A549 treated with dexamethasone at 1 μM for 4 hours (cell line): ENCODE measurements around the gene CLIP3. TPM values are rescaled to one million over a fixed set of nuclear protein-coding genes. Genes with fewer than 3 reads are reported as not detected.

Experiments
- total RNA-seq: library from RNA; stranded (reverse); fragments of 200-300 nt; extraction: Qiagen RNA extraction; gene quantifications from 5 replicates; pipeline ENCODE4 v1.2.3, GENCODE V29; 2022

The CLIP3 gene, protein sequence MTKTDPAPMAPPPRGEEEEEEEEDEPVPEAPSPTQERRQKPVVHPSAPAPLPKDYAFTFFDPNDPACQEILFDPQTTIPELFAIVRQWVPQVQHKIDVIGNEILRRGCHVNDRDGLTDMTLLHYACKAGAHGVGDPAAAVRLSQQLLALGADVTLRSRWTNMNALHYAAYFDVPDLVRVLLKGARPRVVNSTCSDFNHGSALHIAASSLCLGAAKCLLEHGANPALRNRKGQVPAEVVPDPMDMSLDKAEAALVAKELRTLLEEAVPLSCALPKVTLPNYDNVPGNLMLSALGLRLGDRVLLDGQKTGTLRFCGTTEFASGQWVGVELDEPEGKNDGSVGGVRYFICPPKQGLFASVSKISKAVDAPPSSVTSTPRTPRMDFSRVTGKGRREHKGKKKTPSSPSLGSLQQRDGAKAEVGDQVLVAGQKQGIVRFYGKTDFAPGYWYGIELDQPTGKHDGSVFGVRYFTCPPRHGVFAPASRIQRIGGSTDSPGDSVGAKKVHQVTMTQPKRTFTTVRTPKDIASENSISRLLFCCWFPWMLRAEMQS
- 0.67 to 0.99 TPM (median 0.74 TPM) in 5 replicates for total RNA-seq

DNA sequence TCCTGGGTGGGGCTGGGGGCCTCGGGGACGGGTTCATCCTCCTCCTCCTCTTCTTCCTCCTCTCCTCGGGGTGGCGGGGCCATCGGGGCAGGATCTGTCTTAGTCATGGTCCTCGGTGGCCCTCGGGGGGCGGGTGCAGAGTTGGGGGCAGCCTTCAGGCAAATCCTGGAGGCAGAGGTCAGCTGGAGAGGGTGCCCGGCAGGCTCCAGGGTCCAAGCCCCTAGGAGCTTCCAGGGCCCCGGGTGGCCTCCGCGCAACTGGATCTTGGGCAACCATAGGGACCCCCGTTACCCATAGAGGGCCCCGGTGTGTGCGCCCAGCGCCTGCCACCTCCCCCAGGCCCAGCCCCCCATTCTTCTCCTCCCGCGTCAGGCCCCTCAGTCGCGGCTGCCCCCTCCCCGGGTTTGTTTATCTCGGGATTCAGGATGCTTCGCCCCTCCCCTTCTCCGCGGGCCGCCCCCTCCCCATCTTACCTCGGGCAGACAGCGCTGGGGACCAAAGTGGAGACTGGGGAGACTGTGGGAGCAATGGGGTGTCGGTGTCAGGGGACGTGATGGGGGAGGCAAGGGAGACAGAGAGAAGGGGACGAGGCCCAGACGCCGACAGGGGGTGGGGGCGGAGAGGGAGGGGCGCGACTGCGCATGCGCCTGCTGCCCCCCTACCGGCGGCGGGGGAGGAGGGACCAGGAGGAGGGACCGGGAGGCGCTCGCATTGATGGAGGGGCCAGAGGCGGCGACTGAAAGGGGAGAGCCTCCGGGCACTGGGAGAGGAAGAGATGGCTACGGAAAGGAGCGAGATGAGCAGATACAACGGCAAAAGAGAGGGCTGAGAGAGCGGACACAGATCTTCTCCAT is at the start of gene CLIP3:
Gene CLIP3, minus strand, starts transcription at position 623 of the 854 bp plus-strand sequence. Its CDS starts 516 bp downstream, at position 107.

DNA sequence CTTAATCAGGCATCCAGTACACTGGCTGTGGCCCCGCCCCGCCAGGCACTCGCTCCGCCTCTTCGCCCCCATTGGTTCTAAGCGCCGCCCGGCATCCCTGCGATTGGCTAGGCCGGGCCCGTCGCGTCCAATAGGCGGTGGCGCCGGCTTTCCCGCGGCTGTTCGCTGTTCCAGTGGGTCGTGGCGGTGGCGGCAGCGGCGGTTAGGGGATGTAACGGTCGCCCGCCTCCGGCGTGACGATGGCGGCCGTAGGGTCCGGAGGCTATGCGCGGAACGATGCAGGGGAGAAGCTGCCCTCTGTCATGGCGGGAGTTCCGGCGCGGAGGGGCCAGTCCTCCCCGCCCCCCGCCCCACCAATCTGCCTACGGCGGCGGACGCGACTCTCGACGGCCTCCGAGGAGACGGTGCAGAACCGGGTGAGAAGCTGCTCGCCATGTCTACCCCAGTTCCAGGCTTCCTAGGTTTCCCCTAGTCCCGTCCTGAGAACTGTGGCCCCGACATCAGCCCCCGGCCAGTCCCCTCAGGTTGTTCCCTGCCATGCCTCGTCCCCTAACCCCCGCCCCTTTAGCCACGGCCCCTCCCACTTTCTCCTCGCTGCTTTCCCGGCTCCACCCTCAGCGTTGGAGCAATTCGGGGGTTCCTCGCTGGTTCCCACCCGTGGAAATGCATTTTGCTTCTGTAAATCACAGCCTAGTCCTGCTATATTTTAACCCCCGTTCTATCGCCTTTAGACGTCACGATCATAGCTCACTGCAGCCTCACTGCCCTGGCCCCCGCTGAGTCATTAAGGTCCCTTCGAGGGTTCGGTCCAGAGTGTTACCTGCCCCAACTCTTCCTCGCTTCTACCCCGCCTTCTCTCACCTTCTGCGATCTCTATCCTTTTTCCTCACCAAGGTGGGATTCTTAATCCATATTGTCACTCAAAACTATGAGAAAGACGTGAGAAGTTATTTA is 22.3 kb upstream of the CLIP3 start, which contains the start of gene WDR62:
Gene WDR62, plus strand, starts transcription at position 165 of the 954 bp plus-strand sequence. Its CDS starts 75 bp downstream, at position 240.

DNA sequence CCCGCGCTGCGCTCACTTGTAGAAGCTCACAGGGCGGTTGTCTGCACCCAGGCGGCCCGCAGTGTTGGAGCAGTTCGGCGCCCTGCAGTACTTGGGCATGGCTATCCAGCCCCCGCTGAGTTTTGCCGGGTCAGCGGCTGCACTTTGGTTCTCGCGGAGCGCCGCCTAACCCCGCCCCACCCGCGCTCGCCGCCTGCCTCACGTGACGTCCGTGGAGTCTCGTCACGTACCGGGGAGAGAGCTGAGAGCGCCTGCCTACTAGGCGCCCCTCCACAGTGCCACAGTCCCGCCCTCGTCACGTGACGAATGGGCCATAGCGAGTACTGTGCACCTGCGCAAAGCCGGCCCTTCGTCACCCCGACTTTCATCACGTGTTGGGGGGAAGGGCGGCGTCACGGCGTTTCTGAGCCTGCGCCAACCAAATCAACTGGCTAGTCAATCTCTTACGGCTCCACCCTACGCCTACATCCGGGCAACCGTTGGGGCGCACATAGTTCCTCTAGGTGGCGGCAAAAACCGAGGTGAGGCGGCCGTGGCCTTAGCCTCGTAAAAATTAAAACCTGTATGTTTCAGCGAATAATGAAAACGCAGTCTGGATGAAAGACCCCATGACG is 21.6 kb upstream of the CLIP3 start, which contains the start of gene THAP8:
Gene THAP8, minus strand, starts transcription at position 167 of the 614 bp plus-strand sequence. Its CDS starts 68 bp downstream, at position 99.

DNA sequence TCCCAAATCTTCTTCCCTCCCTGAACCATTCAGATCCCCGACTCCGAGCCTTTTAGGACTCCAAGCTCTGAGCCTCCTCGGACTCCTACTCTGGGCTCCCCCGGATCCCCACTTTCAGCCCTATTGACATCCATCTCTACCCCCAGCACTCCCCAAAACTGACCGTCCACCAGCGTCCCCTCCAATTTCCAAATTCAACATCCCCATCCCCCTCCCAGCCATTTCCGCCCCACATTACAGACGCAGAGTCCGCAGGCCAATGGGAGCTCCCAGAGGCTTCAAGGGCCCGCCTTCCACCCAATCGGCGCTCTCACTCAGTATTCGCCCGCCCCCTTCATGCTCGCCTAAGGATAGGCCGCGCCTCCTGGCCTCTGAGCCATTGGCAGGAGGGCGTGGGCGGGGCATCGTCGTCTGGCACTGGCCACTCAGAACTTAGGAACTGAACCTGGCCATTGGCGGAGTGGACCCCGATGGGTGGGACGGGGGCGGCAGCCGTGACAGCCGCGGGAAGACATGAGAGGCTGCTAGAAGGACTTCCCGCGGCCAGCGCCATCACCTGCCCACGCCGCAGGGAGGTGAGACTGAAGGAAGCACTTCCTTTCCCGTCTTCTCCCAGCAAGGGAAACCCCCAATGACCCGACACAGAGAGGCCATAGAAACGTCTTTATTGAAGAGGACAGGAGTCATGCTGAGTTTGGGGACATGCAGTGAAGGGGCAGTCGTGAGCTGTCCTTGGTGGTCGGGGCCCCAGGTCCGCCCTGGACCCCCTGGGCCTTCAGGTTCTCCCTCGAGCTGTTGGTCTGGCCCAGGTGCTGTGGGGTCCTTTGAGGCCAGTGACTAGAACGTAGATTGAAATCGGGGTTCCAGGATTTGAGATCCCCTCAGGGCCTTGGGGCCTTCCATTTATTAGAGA is 18.4 kb downstream of the CLIP3 start, which contains the start of gene ALKBH6:
Gene ALKBH6, minus strand, starts transcription at position 202 of the 913 bp plus-strand sequence. CDS start 816 bp downstream, outside the sequence.

DNA sequence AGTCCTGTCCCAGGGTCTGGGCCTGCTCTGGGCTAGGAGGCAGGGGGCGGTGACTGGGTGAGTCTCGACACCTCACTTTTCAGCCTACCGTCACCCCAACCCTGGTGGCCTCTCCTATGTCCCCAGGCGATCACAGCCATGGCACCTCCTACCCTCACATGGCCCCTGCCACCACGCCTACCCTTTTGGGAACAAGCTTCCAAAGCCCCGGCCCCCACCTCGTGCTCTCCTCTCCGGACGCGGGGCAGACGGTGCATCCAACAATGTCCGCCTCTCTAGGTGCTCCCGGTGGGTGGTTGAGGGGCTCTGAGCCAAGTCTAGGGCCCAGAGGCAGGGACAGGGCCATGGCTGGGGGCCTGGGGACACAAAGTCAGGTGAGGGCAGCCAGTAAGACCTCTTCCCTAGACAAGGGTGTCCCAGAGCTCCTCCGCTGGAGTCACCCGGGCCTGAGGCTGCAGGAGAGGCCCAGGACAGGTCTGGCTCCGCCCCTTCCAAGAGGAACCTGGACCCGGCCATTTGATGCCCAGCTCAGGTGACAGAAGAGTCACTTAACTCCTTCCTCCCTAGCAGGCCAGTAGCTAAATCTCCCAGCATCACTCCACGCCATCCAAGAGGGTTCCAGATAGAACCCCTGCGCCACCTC is 24.2 kb downstream of the CLIP3 start, which contains the start of gene SYNE4:
Gene SYNE4, minus strand, starts transcription at position 478 of the 643 bp plus-strand sequence. Its CDS starts 132 bp downstream, at position 346.

DNA sequence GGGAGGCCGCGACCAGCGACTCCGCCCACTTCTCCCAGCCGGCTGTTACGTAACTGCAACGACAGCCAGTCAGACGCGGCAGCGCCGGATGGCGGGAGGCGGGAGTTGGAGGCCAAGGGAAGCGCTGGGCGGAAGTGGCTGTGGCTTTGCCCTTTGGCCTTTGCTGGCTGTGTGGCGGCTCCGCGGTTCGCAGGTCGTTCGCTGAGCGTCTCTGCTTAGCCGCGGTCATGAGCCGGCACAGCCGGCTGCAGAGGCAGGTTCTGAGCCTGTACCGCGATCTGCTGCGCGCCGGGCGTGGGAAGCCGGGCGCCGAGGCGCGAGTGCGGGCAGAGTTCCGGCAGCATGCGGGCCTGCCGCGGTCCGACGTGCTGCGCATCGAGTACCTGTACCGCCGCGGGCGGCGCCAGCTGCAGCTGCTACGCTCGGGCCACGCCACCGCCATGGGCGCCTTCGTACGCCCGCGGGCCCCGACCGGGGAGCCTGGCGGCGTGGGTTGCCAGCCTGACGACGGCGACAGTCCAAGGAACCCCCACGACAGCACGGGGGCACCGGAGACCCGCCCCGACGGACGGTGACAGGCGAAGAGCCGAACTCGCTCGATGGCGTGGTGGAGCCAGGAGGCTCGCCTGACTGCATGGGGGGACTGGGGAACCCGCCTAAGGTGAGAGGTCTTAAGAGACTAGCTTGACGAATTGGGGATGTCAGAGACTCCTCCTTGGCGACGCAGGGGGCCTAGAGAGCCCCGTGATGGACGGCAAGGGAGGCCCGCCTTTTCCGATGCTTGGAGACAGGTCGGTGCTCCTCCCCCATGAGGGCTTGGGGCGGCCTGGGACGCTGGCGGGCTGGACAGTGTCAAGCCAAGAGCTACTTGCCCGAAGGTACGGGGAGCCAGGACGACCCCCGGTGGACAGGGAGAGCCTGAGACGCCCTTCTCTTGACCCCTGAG is 37.4 kb downstream of the CLIP3 start, which contains the start of gene SDHAF1:
Gene SDHAF1, plus strand, starts transcription at position 141 of the 946 bp plus-strand sequence. Its CDS starts 87 bp downstream, at position 228.

Other genes starting within 250 kb of the CLIP3 start
- gene PRODH2, start 220.0 kb downstream of the CLIP3 start, total RNA-seq = 0.12 to 0.46 TPM (median 0.16 TPM) in 5 replicates
- 0.38 to 0.70 TPM (median 0.45 TPM) in 5 replicates for gene NPHS1, start 180.4 kb downstream of the CLIP3 start, total RNA-seq
- gene KIRREL2, start 176.0 kb downstream of the CLIP3 start, total RNA-seq = 0.37 to 0.65 TPM (median 0.52 TPM) in 5 replicates
- gene APLP1, start 164.3 kb downstream of the CLIP3 start, total RNA-seq = 71.0 to 103 TPM (median 96.5 TPM) in 5 replicates
- gene NFKBID, start 132.3 kb downstream of the CLIP3 start, total RNA-seq = 3.5 to 6.3 TPM (median 5.9 TPM) in 5 replicates
- gene HCST, start 130.3 kb downstream of the CLIP3 start, total RNA-seq = 0.15 to 0.47 TPM (median 0.32 TPM) in 4 of 5 replicates, not detected in the other
- not detected in 5 replicates for gene TYROBP, start 124.6 kb downstream of the CLIP3 start, total RNA-seq
- gene LRFN3, start 96.5 kb downstream of the CLIP3 start, total RNA-seq = 13.2 to 27.6 TPM (median 23.1 TPM) in 5 replicates
- 32.4 to 43.7 TPM (median 41.9 TPM) in 5 replicates for gene SDHAF1, start 37.7 kb downstream of the CLIP3 start, total RNA-seq
- 0.15 to 0.36 TPM (median 0.28 TPM) in 5 replicates for gene SYNE4, start 24.1 kb downstream of the CLIP3 start, total RNA-seq
- 20.0 to 26.5 TPM (median 22.8 TPM) in 5 replicates for gene ALKBH6, start 18.7 kb downstream of the CLIP3 start, total RNA-seq
- gene THAP8, start 21.4 kb upstream of the CLIP3 start, total RNA-seq = 4.4 to 7.7 TPM (median 7.2 TPM) in 5 replicates
- 15.4 to 27.5 TPM (median 26.2 TPM) in 5 replicates for gene WDR62, start 22.0 kb upstream of the CLIP3 start, total RNA-seq
- gene OVOL3, start 78.3 kb upstream of the CLIP3 start, total RNA-seq = 0.15 to 0.26 TPM (median 0.25 TPM) in 3 of 5 replicates, not detected in the others
- gene POLR2I, start 82.0 kb upstream of the CLIP3 start, total RNA-seq = 239 to 270 TPM (median 250 TPM) in 5 replicates
- gene TBCB, start 82.6 kb upstream of the CLIP3 start, total RNA-seq = 456 to 511 TPM (median 495 TPM) in 5 replicates
- 1,596 to 2,458 TPM (median 2,269 TPM) in 5 replicates for gene CAPNS1, start 107.2 kb upstream of the CLIP3 start, total RNA-seq
- gene COX7A1, start 119.6 kb upstream of the CLIP3 start, total RNA-seq = not detected in 5 replicates
- 4.4 to 4.8 TPM (median 4.6 TPM) in 5 replicates for gene ZNF565, start 181.8 kb upstream of the CLIP3 start, total RNA-seq
- 120 to 157 TPM (median 136 TPM) in 5 replicates for gene ZNF146, start 182.2 kb upstream of the CLIP3 start, total RNA-seq